ENCODE data around the gene MUCL3.

DNA sequence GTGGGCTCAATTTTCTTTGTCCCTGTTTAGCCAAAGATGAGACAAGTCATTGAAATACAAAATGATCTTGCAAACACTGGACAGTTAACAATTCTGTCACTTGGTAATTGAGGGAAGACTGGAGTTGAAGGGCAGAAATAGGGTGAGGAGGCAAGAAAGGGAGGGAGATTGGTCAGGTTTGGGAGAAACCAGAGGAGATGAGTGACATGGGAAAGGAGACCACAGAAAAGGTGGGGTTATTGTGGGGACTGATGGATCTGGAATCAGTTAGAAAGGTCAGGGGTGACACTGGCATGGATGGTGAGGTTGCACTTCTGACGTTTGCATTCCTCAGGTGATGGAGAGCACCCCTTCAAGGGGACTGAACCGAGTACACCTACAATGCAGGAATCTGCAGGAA lies 32.1 kb upstream of the MUCL3 start:
- TF ChIP-seq, protein P1, sequence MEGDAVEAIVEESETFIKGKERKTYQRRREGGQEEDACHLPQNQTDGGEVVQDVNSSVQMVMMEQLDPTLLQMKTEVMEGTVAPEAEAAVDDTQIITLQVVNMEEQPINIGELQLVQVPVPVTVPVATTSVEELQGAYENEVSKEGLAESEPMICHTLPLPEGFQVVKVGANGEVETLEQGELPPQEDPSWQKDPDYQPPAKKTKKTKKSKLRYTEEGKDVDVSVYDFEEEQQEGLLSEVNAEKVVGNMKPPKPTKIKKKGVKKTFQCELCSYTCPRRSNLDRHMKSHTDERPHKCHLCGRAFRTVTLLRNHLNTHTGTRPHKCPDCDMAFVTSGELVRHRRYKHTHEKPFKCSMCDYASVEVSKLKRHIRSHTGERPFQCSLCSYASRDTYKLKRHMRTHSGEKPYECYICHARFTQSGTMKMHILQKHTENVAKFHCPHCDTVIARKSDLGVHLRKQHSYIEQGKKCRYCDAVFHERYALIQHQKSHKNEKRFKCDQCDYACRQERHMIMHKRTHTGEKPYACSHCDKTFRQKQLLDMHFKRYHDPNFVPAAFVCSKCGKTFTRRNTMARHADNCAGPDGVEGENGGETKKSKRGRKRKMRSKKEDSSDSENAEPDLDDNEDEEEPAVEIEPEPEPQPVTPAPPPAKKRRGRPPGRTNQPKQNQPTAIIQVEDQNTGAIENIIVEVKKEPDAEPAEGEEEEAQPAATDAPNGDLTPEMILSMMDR (optimal IDR thresholded peaks at IDR 0.05 in 1 of 3, IDR thresholded peaks at IDR 0.05 in 1 of 3, conservative IDR thresholded peaks at IDR 0.05 in 1 of 3; ENCODE audit: extremely low read depth in 1 of 3, insufficient read depth in 2 of 3, low read length in 3 of 3): no peak
- no peak for TF ChIP-seq EZH2 (IDR thresholded peaks at IDR 0.05; ENCODE audit: low read length)

Data from keratinocyte (primary cell).